Neural progenitor cell (in vitro differentiated cells): ENCODE measurements around the gene RNF144A. TPM values are rescaled to one million over a fixed set of nuclear protein-coding genes. Genes with fewer than 3 reads are reported as not detected.

Source experiments
- DNase-seq: peaks from one replicate; pipeline ENCODE4 v3.0.0-alpha.2; 2016; ENCODE audit warnings: low spot score
- H2AFZ ChIP-seq: fragments of 200-600 bp; sonication (generic); replicated peaks from 2 replicates; pipeline ENCODE4 v1.6.1; 2016; ENCODE audit warnings: antibody characterized with exemption
- H3F3A ChIP-seq: fragments of 200-600 bp; sonication (generic); 2 replicates; pipeline ENCODE4 v1.6.1; 2016; ENCODE audit warnings: antibody characterized with exemption, low read depth
- H3K27ac ChIP-seq: fragments of 200-600 bp; sonication (generic); 2 replicates; pipeline ENCODE4 v1.5.1; 2016; ENCODE audit warnings: mild to moderate bottlenecking
- H3K27me3 ChIP-seq: fragments of 200-600 bp; sonication (generic); 2 replicates; pipeline ENCODE4 v1.6.1; 2016; ENCODE audit warnings: mild to moderate bottlenecking, moderate library complexity
- H3K36me3 ChIP-seq: fragments of 200-600 bp; sonication (generic); 2 replicates; pipeline ENCODE4 v1.5.1; 2016
- H3K4me1 ChIP-seq: fragments of 200-600 bp; sonication (generic); 2 replicates; pipeline ENCODE4 v1.6.1; 2016; ENCODE audit warnings: mixed run types
- H3K4me2 ChIP-seq: fragments of 200-600 bp; sonication (generic); 2 replicates; pipeline ENCODE4 v1.6.1; 2016
- H3K4me3 ChIP-seq: fragments of 200-600 bp; sonication (generic); 2 replicates; pipeline ENCODE4 v1.5.1; 2016
- H3K79me2 ChIP-seq: fragments of 200-600 bp; sonication (generic); 2 replicates; pipeline ENCODE4 v1.6.1; 2016; ENCODE audit warnings: low read depth
- H3K9ac ChIP-seq: fragments of 200-600 bp; sonication (generic); 2 replicates; pipeline ENCODE4 v1.6.1; 2016
- H3K9me3 ChIP-seq: fragments of 200-600 bp; sonication (generic); 2 replicates; pipeline ENCODE4 v1.5.1; 2016; ENCODE audit warnings: low read depth
- H4K20me1 ChIP-seq: fragments of 200-600 bp; sonication (generic); 2 replicates; pipeline ENCODE4 v1.6.1; 2016; ENCODE audit warnings: low read depth
- H3K27ac Mint-ChIP-seq: 3 replicates; pipeline ENCODE4 v1.8.0; 2021; ENCODE audit warnings: mixed read lengths
- H3K27me3 Mint-ChIP-seq: 2 replicates; pipeline ENCODE4 v1.8.0; 2022; ENCODE audit warnings: low read depth, mild to moderate bottlenecking, inconsistent platforms, moderate library complexity, mixed read lengths; ENCODE audit not compliant: insufficient read depth
- H3K36me3 Mint-ChIP-seq: 3 replicates; pipeline ENCODE4 v1.8.0; 2021; ENCODE audit warnings: mixed read lengths
- H3K4me1 Mint-ChIP-seq: 3 replicates; pipeline ENCODE4 v1.8.0; 2021; ENCODE audit warnings: mixed read lengths
- H3K4me3 Mint-ChIP-seq: 3 replicates; pipeline ENCODE4 v1.8.0; 2021; ENCODE audit warnings: mild to moderate bottlenecking, moderate library complexity, mixed read lengths
- H3K9me3 Mint-ChIP-seq: 3 replicates; pipeline ENCODE4 v1.8.0; 2020; ENCODE audit warnings: mixed read lengths
- EZH2 ChIP-seq: fragments of 200-600 bp; sonication (generic); IDR thresholded peaks from 2 replicates; pipeline ENCODE4 v1.6.1; 2017; ENCODE audit warnings: antibody characterized with exemption, mild to moderate bottlenecking, moderate library complexity
- EZH2phosphoT487 ChIP-seq: fragments of 200-600 bp; sonication (generic); IDR thresholded peaks from 2 replicates; pipeline ENCODE4 v1.6.1; 2017; ENCODE audit warnings: antibody characterized with exemption
- total RNA-seq: library from RNA; depleted of rRNA; stranded (reverse); fragments of >200 nt; gene quantifications from 2 replicates; pipeline ENCODE4 v1.2.3, GENCODE V29; 2015; ENCODE audit warnings: low replicate concordance
- TF ChIP-seq, protein P1 (sequence below): fragments of 200-600 bp; sonication (generic); IDR thresholded peaks from 2 replicates; pipeline ENCODE4 v1.5.1; 2017; ENCODE audit warnings: antibody characterized with exemption, mild to moderate bottlenecking

Gene RNF144A
- total RNA-seq, 1 donor from 2014 or later, result 32.0 TPM

DNA sequence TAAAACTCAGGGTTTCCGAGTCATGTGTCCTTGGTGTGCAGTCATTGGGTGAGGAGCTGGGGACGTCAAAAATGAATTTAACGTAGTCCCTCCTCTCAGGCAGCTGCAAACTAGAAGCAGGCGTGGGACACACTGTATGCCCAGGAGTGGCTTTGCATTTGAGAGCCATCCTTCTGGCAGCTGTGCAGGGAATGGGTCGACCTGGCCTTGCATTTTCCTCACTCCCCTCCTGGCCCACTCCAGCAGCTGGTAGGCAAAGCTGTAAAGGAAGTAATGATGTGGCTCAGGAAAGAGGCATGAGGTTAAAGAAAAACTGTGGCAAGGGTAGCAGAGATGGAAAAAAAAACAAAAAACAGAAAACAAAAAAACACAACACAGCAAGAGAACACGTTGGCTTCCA, 46.5 kb downstream of the RNF144A start:
- Histone ChIP-seq H4K20me1 (no peaks in the 10 kb centered on the region), H3K4me2 (no peak overlapping the region), H2AFZ (no peak overlapping the region), H3K36me3 (no peaks in the 10 kb centered on the region), H3K27ac (no peak overlapping the region), H3K9me3 (no peaks in the 10 kb centered on the region), H3K79me2 (no peaks in the 10 kb centered on the region), H3F3A (no peaks in the 10 kb centered on the region), H3K27me3 (no peaks in the 10 kb centered on the region), H3K9ac (no peak overlapping the region), H3K4me3 (no peak overlapping the region), H3K4me1 (no peaks in the 10 kb centered on the region)
- H3K4me3 Mint-ChIP-seq, result no peak overlapping the region
- H3K27me3 Mint-ChIP-seq, result peaks cover 3% of the 10 kb centered on the region
- H3K27ac Mint-ChIP-seq, result no peak overlapping the region
- H3K9me3 Mint-ChIP-seq, result peaks cover 7% of the 10 kb centered on the region
- DNase-seq, result no peak
- TF ChIP-seq, protein P1, sequence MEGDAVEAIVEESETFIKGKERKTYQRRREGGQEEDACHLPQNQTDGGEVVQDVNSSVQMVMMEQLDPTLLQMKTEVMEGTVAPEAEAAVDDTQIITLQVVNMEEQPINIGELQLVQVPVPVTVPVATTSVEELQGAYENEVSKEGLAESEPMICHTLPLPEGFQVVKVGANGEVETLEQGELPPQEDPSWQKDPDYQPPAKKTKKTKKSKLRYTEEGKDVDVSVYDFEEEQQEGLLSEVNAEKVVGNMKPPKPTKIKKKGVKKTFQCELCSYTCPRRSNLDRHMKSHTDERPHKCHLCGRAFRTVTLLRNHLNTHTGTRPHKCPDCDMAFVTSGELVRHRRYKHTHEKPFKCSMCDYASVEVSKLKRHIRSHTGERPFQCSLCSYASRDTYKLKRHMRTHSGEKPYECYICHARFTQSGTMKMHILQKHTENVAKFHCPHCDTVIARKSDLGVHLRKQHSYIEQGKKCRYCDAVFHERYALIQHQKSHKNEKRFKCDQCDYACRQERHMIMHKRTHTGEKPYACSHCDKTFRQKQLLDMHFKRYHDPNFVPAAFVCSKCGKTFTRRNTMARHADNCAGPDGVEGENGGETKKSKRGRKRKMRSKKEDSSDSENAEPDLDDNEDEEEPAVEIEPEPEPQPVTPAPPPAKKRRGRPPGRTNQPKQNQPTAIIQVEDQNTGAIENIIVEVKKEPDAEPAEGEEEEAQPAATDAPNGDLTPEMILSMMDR, result no peak
- TF ChIP-seq EZH2 (no peak), EZH2phosphoT487 (no peak)
- H3K4me1 Mint-ChIP-seq, result peaks cover 14% of the 10 kb centered on the region
- H3K36me3 Mint-ChIP-seq, result peaks cover 55% of the 10 kb centered on the region

DNA sequence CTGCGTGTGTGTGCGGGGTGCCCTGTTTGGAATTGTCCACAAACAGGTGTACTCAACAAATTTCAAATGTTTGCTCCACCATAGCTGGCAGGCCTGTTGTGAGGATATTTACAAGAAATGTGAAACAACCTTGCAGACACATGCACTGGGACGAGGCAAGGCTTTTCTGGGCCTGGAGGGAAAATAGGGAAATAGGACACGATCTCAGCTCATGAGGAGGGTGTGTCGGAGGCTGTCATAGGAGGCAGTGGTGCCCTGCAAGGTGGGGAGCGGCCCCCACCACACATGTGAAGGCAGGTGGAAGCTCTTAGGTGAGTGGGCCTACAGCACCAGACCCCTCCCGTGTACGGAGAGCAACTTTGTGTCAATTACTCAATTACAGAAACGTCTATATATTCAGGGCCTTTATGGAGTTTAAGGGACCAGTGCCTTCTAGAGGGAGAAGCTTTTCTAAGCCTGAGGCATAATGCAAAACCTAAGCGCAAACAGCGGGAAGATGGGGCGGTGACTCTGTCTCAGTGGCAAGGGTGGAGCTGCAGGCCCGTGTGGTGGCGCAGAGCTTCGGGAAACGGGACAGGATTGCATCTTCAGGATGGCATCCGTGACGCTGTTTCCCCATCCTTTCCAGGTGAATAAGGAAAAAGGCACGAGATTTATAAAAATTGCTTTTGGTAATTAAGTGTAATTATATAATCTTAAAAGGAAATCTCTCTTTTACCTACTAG, 48.0 kb downstream of the RNF144A start:
- Histone ChIP-seq H2AFZ (no peak overlapping the region), H3K9ac (no peak overlapping the region), H3K4me2 (no peak overlapping the region), H3K9me3 (no peaks in the 10 kb centered on the region), H4K20me1 (no peaks in the 10 kb centered on the region), H3F3A (no peaks in the 10 kb centered on the region), H3K27me3 (no peaks in the 10 kb centered on the region), H3K27ac (no peak overlapping the region), H3K36me3 (no peaks in the 10 kb centered on the region), H3K4me3 (no peak overlapping the region), H3K4me1 (no peaks in the 10 kb centered on the region), H3K79me2 (no peaks in the 10 kb centered on the region)
- Mint-ChIP-seq H3K9me3 (peaks cover 9% of the 10 kb centered on the region), H3K27me3 (peaks cover 3% of the 10 kb centered on the region), H3K4me3 (no peak overlapping the region), H3K36me3 (peaks cover 51% of the 10 kb centered on the region), H3K4me1 (peaks cover 1% of the 10 kb centered on the region), H3K27ac (no peak overlapping the region)
- no peak for TF ChIP-seq EZH2phosphoT487
- TF ChIP-seq, protein P1, result no peak
- no peak for TF ChIP-seq EZH2
- no peak for DNase-seq

DNA sequence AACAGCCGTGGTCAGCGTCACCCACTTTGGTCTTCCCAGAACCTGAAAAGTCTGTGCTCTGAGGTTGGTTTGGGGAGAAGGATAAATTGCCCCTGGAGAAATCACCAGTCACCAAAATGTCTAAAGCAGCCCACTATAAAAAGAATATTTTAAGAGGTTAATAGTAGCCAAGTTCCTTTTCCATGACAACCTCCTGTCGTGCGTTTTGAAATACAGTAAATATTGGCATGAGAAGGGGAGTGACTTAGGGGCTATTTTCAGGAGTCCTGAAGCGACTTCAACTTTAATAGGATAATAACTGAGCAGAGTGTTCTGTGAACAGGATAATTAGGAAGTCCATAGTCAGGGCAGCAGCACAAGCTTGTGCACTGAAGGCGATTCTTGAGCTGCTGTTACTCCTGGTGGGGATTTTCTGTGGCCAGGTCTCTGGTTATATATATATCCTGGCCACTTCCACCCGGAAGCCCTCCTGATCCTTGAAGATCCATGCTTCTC, 49.3 kb downstream of the RNF144A start:
- H3K27ac ChIP-seq, result no peak overlapping the region
- no peak overlapping the region for H3K4me2 ChIP-seq
- Mint-ChIP-seq H3K27ac (no peak overlapping the region), H3K4me1 (peaks cover 2% of the 10 kb centered on the region), H3K36me3 (peaks cover 57% of the 10 kb centered on the region), H3K4me3 (no peak overlapping the region), H3K27me3 (peaks cover 5% of the 10 kb centered on the region), H3K9me3 (peaks cover 9% of the 10 kb centered on the region)
- H2AFZ ChIP-seq, result no peak overlapping the region
- no peak overlapping the region for H3K9ac ChIP-seq
- H3K4me1 ChIP-seq, result no peaks in the 10 kb centered on the region
- no peak for TF ChIP-seq EZH2
- TF ChIP-seq, protein P1, result no peak
- TF ChIP-seq EZH2phosphoT487, result no peak
- no peak overlapping the region for H3K4me3 ChIP-seq
- no peaks in the 10 kb centered on the region for H4K20me1 ChIP-seq
- no peaks in the 10 kb centered on the region for H3K9me3 ChIP-seq
- DNase-seq, result no peak
- H3K36me3 ChIP-seq, result no peaks in the 10 kb centered on the region
- no peaks in the 10 kb centered on the region for H3K27me3 ChIP-seq
- H3K79me2 ChIP-seq, result no peaks in the 10 kb centered on the region
- no peaks in the 10 kb centered on the region for H3F3A ChIP-seq
